Measurements from ENCODE around the gene ADAMTSL3.

The ADAMTSL3 gene

DNA sequence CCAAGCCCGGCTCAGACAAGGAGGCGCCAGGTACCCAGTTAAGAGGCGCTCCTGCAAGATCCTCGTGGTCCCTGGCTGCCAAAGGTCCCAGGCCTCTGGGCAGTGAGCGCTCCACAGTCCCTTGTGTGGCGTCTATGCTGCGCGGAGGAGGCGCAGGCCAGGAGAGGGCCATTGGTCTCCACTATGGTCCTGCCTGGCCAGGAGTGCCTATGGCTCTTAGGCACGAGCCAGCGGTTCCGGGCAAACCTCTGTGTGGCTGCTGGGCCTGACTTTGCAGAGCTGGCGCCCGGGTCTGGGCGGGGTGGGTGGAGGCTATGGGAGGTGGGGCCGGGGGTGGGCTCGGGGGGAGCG lies 660 bp upstream of the ADAMTSL3 start:
- Histone ChIP-seq H3K27ac (ENCODE audit: low read length) (no peak overlapping the region), H4K20me1 (ENCODE audit: insufficient read depth, low read length) (no peaks in the 10 kb centered on the region), H3K9me3 (ENCODE audit: insufficient read depth, low read length) (no peaks in the 10 kb centered on the region), H3K4me2 (ENCODE audit: low read length) (no peak overlapping the region), H2AFZ (ENCODE audit: low read depth, low read length) (no peak overlapping the region), H3K27me3 (ENCODE audit: low read depth, low read length) (peaks cover 14% of the 10 kb centered on the region; the same call in 1 of the 2 replicates), H3K9ac (ENCODE audit: low read length) (no peak overlapping the region), H3K4me3 (ENCODE audit: low read length) (no peak overlapping the region), H3K36me3 (replicated peaks; ENCODE audit: low read depth, low read length) (no peaks in the 10 kb centered on the region), H3K79me2 (ENCODE audit: low read length) (no peaks in the 10 kb centered on the region), H3K4me1 (ENCODE audit: low read length) (no peaks in the 10 kb centered on the region)
- TF ChIP-seq, protein P1, sequence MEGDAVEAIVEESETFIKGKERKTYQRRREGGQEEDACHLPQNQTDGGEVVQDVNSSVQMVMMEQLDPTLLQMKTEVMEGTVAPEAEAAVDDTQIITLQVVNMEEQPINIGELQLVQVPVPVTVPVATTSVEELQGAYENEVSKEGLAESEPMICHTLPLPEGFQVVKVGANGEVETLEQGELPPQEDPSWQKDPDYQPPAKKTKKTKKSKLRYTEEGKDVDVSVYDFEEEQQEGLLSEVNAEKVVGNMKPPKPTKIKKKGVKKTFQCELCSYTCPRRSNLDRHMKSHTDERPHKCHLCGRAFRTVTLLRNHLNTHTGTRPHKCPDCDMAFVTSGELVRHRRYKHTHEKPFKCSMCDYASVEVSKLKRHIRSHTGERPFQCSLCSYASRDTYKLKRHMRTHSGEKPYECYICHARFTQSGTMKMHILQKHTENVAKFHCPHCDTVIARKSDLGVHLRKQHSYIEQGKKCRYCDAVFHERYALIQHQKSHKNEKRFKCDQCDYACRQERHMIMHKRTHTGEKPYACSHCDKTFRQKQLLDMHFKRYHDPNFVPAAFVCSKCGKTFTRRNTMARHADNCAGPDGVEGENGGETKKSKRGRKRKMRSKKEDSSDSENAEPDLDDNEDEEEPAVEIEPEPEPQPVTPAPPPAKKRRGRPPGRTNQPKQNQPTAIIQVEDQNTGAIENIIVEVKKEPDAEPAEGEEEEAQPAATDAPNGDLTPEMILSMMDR (IDR thresholded peaks at IDR 0.05; ENCODE audit: low read depth, low read length): no peak
- no peak for TF ChIP-seq EZH2phosphoT487 (IDR thresholded peaks at IDR 0.05; ENCODE audit: low read depth)

DNA sequence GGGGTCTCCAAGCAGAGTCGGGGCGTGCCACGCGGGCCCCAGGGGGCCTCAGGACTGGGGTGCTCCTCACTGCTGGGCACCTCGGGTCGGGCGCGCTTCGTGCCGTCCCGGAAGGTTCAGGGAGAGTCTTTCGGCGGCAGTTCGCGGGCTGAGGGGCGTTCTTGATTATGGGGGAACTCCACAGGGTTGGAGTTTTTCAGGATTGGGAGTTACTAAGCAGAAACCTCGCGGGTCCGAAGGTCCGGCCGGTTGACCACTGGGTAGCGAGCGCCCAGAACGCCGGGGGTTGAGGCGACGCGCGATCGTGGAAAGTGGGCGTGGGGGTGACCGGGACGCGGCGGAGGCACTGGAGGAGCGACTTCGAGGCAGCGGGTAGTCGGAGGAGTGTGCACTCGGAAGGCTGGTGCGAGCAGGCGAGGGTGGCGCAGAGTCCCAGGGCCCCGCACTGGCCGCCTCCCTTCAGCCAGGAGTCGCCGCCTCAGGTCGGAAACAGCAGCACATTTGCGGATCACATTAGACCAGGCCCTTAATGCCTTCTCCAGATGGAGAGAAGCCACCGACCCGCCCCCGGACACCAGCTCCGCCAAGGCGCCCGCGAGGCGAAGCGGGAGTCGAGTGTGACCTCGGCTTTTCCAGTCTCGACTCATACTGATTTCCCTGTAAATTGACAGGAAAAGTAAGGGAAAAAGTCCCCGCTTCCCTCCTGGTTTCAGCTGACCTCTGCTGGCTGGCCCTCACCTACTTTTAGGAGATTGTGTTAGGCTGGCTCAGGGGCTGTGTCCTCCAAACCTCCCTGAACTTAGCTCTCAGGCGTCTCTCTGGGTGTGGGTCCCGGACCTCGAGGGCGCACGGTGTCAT lies 685 bp downstream of the ADAMTSL3 start:
- Histone ChIP-seq H3K4me1 (ENCODE audit: low read length) (no peaks in the 10 kb centered on the region), H3K4me2 (ENCODE audit: low read length) (no peak overlapping the region), H3K4me3 (ENCODE audit: low read length) (no peak overlapping the region), H3K79me2 (ENCODE audit: low read length) (no peaks in the 10 kb centered on the region), H3K27me3 (ENCODE audit: low read depth, low read length) (peaks cover 17% of the 10 kb centered on the region; the same call in 1 of the 2 replicates), H3K9me3 (ENCODE audit: insufficient read depth, low read length) (no peaks in the 10 kb centered on the region), H3K9ac (ENCODE audit: low read length) (no peak overlapping the region), H3K27ac (ENCODE audit: low read length) (no peak overlapping the region), H3K36me3 (replicated peaks; ENCODE audit: low read depth, low read length) (no peaks in the 10 kb centered on the region), H4K20me1 (ENCODE audit: insufficient read depth, low read length) (no peaks in the 10 kb centered on the region), H2AFZ (ENCODE audit: low read depth, low read length) (no peak overlapping the region)
- TF ChIP-seq EZH2phosphoT487 (IDR thresholded peaks at IDR 0.05; ENCODE audit: low read depth): no peak
- TF ChIP-seq, protein P1 (IDR thresholded peaks at IDR 0.05; ENCODE audit: low read depth, low read length): no peak

DNA sequence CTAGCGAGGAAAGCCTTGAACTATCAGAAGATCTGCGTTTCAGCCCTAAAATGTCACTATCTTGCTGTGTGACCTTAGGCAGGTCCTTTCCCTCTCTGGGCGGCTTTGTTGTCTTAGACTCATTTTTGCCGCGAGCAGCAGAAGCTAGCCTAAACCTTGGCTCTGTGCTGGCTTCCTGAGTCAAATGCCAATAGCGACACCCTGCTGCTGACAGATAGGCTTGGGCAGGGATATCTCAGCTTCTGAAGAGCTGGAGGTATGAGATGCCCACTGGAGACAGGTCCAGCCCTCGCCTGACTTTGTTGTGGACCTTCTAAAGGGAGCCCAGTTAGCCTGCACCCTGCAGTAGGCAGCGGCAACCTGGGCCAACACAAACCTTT lies 1.3 kb downstream of the ADAMTSL3 start:
- Histone ChIP-seq H2AFZ (ENCODE audit: low read depth, low read length) (no peak overlapping the region), H3K27me3 (ENCODE audit: low read depth, low read length) (peaks cover 17% of the 10 kb centered on the region; the same call in 1 of the 2 replicates), H3K36me3 (replicated peaks; ENCODE audit: low read depth, low read length) (no peaks in the 10 kb centered on the region), H3K27ac (ENCODE audit: low read length) (no peak overlapping the region), H3K4me2 (ENCODE audit: low read length) (no peak overlapping the region), H4K20me1 (ENCODE audit: insufficient read depth, low read length) (no peaks in the 10 kb centered on the region), H3K9ac (ENCODE audit: low read length) (no peak overlapping the region), H3K4me1 (ENCODE audit: low read length) (no peaks in the 10 kb centered on the region), H3K4me3 (ENCODE audit: low read length) (no peak overlapping the region), H3K9me3 (ENCODE audit: insufficient read depth, low read length) (no peaks in the 10 kb centered on the region), H3K79me2 (ENCODE audit: low read length) (no peaks in the 10 kb centered on the region)
- TF ChIP-seq, protein P1 (IDR thresholded peaks at IDR 0.05; ENCODE audit: low read depth, low read length): no peak
- TF ChIP-seq EZH2phosphoT487 (IDR thresholded peaks at IDR 0.05; ENCODE audit: low read depth): no peak

DNA sequence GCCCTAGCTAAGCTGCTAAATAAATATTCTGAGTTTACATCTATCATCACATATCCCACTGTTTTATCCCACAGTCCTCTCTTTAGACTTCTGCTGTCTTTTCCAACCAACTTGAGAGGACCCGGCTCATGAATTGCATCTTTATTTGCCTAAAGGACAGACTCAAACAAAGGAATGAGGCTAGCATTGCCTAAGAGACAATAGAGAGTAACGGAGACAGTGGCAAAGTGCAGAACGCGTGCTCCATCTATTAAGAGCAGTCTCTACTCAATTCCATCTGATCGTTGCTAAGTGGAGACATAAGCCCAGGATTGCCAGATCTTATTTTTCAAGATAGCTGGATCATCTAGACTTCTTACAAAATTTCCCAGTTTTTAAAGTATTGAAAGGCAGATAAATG lies 2.3 kb downstream of the ADAMTSL3 start:
- 0 out of 2 replicates have a peak, but pooled peaks cover 11% of the 10 kb centered on the region for H3K27me3 ChIP-seq (ENCODE audit: low read depth, low read length)

More for the DNA sequence above, 2.3 kb downstream of the ADAMTSL3 start:
- Histone ChIP-seq H3K4me1 (ENCODE audit: low read length) (no peaks in the 10 kb centered on the region), H3K79me2 (ENCODE audit: low read length) (no peaks in the 10 kb centered on the region), H3K36me3 (replicated peaks; ENCODE audit: low read depth, low read length) (no peaks in the 10 kb centered on the region), H3K4me2 (ENCODE audit: low read length) (no peak overlapping the region), H4K20me1 (ENCODE audit: insufficient read depth, low read length) (no peaks in the 10 kb centered on the region), H3K9ac (ENCODE audit: low read length) (no peak overlapping the region), H3K4me3 (ENCODE audit: low read length) (no peak overlapping the region), H3K27ac (ENCODE audit: low read length) (no peak overlapping the region), H2AFZ (ENCODE audit: low read depth, low read length) (no peak overlapping the region), H3K9me3 (ENCODE audit: insufficient read depth, low read length) (no peaks in the 10 kb centered on the region)
- TF ChIP-seq EZH2phosphoT487 (IDR thresholded peaks at IDR 0.05; ENCODE audit: low read depth): no peak
- TF ChIP-seq, protein P1 (IDR thresholded peaks at IDR 0.05; ENCODE audit: low read depth, low read length): no peak
